H9 (cell line): ENCODE results near the gene SPOCD1. TPM values are rescaled to one million over a fixed set of nuclear protein-coding genes. Genes with fewer than 3 reads are reported as not detected.
A peak's percentile ranks its signal among the peaks of the same experiment; 100 is the strongest.

Source experiments
- DNase-seq: peaks from one replicate; pipeline ENCODE4 v3.0.0-alpha.2; 2017
- H2AFZ ChIP-seq: one replicate; pipeline ENCODE4 v1.6.1; 2013; ENCODE audit warnings: mild to moderate bottlenecking, low read length, control low read depth, moderate library complexity
- H2AK5ac ChIP-seq: 2 replicates; pipeline ENCODE4 v1.6.1; 2013; ENCODE audit warnings: low read length, control low read depth, mixed read lengths; ENCODE audit not compliant: insufficient read length
- H2BK120ac ChIP-seq: one replicate; pipeline ENCODE4 v1.6.1; 2013; ENCODE audit warnings: low read depth, mild to moderate bottlenecking, low read length, control low read depth, inconsistent platforms; ENCODE audit not compliant: poor library complexity, severe bottlenecking
- H2BK12ac ChIP-seq: 2 replicates; pipeline ENCODE4 v1.6.1; 2013; ENCODE audit warnings: low read length, control low read depth, mixed read lengths, low read depth; ENCODE audit not compliant: insufficient read length
- H2BK15ac ChIP-seq: 2 replicates; pipeline ENCODE4 v1.6.1; 2013; ENCODE audit warnings: low read depth, low read length, control low read depth
- H2BK20ac ChIP-seq: one replicate; pipeline ENCODE4 v1.6.1; 2013; ENCODE audit warnings: low read depth, mild to moderate bottlenecking, low read length, control low read depth, inconsistent platforms; ENCODE audit not compliant: poor library complexity, severe bottlenecking
- H2BK5ac ChIP-seq: 2 replicates; pipeline ENCODE4 v1.6.1; 2013; ENCODE audit warnings: low read length, control low read depth, mixed read lengths; ENCODE audit not compliant: insufficient read length
- H3K14ac ChIP-seq: 2 replicates; pipeline ENCODE4 v1.6.1; 2013; ENCODE audit warnings: low read length, control low read depth; ENCODE audit not compliant: insufficient read depth
- H3K18ac ChIP-seq: 2 replicates; pipeline ENCODE4 v1.6.1; 2013; ENCODE audit warnings: low read depth, mild to moderate bottlenecking, mixed read lengths, low read length, control low read depth; ENCODE audit not compliant: insufficient read length
- H3K23ac ChIP-seq: 2 replicates; pipeline ENCODE4 v1.6.1; 2013; ENCODE audit warnings: low read length, control low read depth, mixed read lengths, low read depth; ENCODE audit not compliant: insufficient read length
- H3K23me2 ChIP-seq: 2 replicates; pipeline ENCODE4 v1.6.1; 2013; ENCODE audit warnings: low read depth, mild to moderate bottlenecking, mixed read lengths, low read length, control low read depth; ENCODE audit not compliant: insufficient read length, poor library complexity, severe bottlenecking
- H3K27ac ChIP-seq: 2 replicates; pipeline ENCODE4 v1.5.1; 2013; ENCODE audit warnings: low read length, control low read depth, mixed read lengths, low read depth; ENCODE audit not compliant: insufficient read length
- H3K27me3 ChIP-seq: 2 replicates; pipeline ENCODE4 v1.6.1; 2013; ENCODE audit warnings: low read length, control low read depth, inconsistent platforms; ENCODE audit not compliant: insufficient read depth
- H3K4ac ChIP-seq: 2 replicates; pipeline ENCODE4 v1.6.1; 2013; ENCODE audit warnings: low read depth, mild to moderate bottlenecking, control low read depth, inconsistent platforms, low read length, moderate library complexity
- H3K4me1 ChIP-seq: 2 replicates; pipeline ENCODE4 v1.6.1; 2013; ENCODE audit warnings: low read length, control low read depth, inconsistent platforms; ENCODE audit not compliant: insufficient read depth
- H3K4me2 ChIP-seq: 2 replicates; pipeline ENCODE4 v1.6.1; 2013; ENCODE audit warnings: low read length, control low read depth, mixed read lengths; ENCODE audit not compliant: insufficient read length, insufficient read depth
- H3K56ac ChIP-seq: 2 replicates; pipeline ENCODE4 v1.6.1; 2013; ENCODE audit warnings: low read depth, mild to moderate bottlenecking, mixed read lengths, low read length, control low read depth; ENCODE audit not compliant: insufficient read length
- H3K79me1 ChIP-seq: 2 replicates; pipeline ENCODE4 v1.6.1; 2013; ENCODE audit warnings: low read depth, mild to moderate bottlenecking, moderate library complexity, low read length, control low read depth, inconsistent platforms; ENCODE audit not compliant: insufficient read depth, poor library complexity, severe bottlenecking
- H3K79me2 ChIP-seq: 2 replicates; pipeline ENCODE4 v1.6.1; 2013; ENCODE audit warnings: low read length, control low read depth, inconsistent platforms; ENCODE audit not compliant: insufficient read depth
- H3K9ac ChIP-seq: 2 replicates; pipeline ENCODE4 v1.6.1; 2013; ENCODE audit warnings: low read length, control low read depth, mixed read lengths; ENCODE audit not compliant: insufficient read length; ENCODE audit errors: extremely low read depth
- H3K9me3 ChIP-seq: one replicate; pipeline ENCODE4 v1.6.1; 2013; ENCODE audit warnings: low read depth, low read length, inconsistent platforms; ENCODE audit not compliant: control insufficient read depth
- H3T11ph ChIP-seq: one replicate; pipeline ENCODE4 v1.6.1; 2013; ENCODE audit warnings: mild to moderate bottlenecking, low read length, control low read depth, inconsistent platforms
- H4K20me1 ChIP-seq: one replicate; pipeline ENCODE4 v1.6.1; 2013; ENCODE audit not compliant: control insufficient read depth, insufficient read length, insufficient read depth
- H4K5ac ChIP-seq: 2 replicates; pipeline ENCODE4 v1.6.1; 2013; ENCODE audit warnings: low read depth, mild to moderate bottlenecking, mixed read lengths, low read length, control low read depth; ENCODE audit not compliant: insufficient read length
- H4K8ac ChIP-seq: replicated peaks from 2 replicates; pipeline ENCODE4 v1.6.1; 2013; ENCODE audit warnings: low read length, control low read depth, mixed read lengths, low read depth; ENCODE audit not compliant: insufficient read length
- H4K91ac ChIP-seq: 2 replicates; pipeline ENCODE4 v1.6.1; 2013; ENCODE audit warnings: low read depth, mild to moderate bottlenecking, moderate library complexity, mixed read lengths, low read length, control low read depth; ENCODE audit not compliant: insufficient read length
- H3K27ac Mint-ChIP-seq, 3 experiments: 2 replicates in 2 of 3; 3 replicates in 1 of 3; pipeline ENCODE4 v1.8.0; 2020 to 2021; ENCODE audit warnings: mixed read lengths in 3 of 3, mild to moderate bottlenecking in 1 of 3, moderate library complexity in 1 of 3
- H3K27me3 Mint-ChIP-seq: 2 replicates; pipeline ENCODE4 v1.8.0; 2021; ENCODE audit warnings: low read depth, mild to moderate bottlenecking, moderate library complexity, mixed read lengths
- H3K36me3 Mint-ChIP-seq, 3 experiments: 2 replicates in 2 of 3; 3 replicates in 1 of 3; pipeline ENCODE4 v1.8.0; 2020 to 2021; ENCODE audit warnings: low read depth in 3 of 3, mixed read lengths in 3 of 3; ENCODE audit not compliant: insufficient read depth in 1 of 3
- H3K4me1 Mint-ChIP-seq, 2 experiments: 2 replicates each; pipeline ENCODE4 v1.8.0; 2020; ENCODE audit warnings: mixed read lengths in 2 of 2
- H3K4me3 Mint-ChIP-seq, 2 experiments: 2 replicates in 1 of 2; 3 replicates in 1 of 2; pipeline ENCODE4 v1.8.0; 2020 to 2021; ENCODE audit warnings: mild to moderate bottlenecking in 2 of 2, mixed read lengths in 2 of 2, moderate library complexity in 1 of 2
- H3K9me3 Mint-ChIP-seq, 2 experiments: 2 replicates in 1 of 2; 3 replicates in 1 of 2; pipeline ENCODE4 v1.8.0; 2020; ENCODE audit warnings: mild to moderate bottlenecking in 2 of 2, mixed read lengths in 2 of 2, moderate library complexity in 1 of 2
- CTCF ChIP-seq: fragments of 200-600 bp; sonication (generic); conservative IDR thresholded peaks from 3 replicates; pipeline ENCODE4 v1.8.0; 2021; ENCODE audit warnings: antibody characterized with exemption, mild to moderate bottlenecking
- WGBS: extraction: QIAGEN DNeasy Blood & Tissue Kit; methylation state at CpG from one replicate; pipeline ENCODE4 v1.1.7; 2013; ENCODE audit warnings: missing lambda C conversion rate, low lambda C conversion rate, mixed read lengths; ENCODE audit not compliant: insufficient read length; ENCODE audit errors: extremely low coverage; 5-methylcytosine and 5-hydroxymethylcytosine counted together
- long read RNA-seq: library from polyadenylated mRNA; unstranded; transcript quantifications from one replicate; pipeline ENCODE4 v2.0.0, GENCODE V29; 2020
- total RNA-seq: library from RNA; stranded (reverse); gene quantifications from 2 replicates; pipeline ENCODE4 v1.2.1, GENCODE V29; 2021

Gene SPOCD1
- 1.5 and 2.7 TPM in 2 replicates for total RNA-seq
- long read RNA-seq, partial matches to known transcripts = 1 of 7 reads
- long read RNA-seq, other reads (novel, unspliced or antisense) = 4 of 7 reads

- no peak within 1 kb of the TSS for H2BK12ac ChIP-seq
- H3K9me3 ChIP-seq = no peaks in the 10 kb centered on the region
- H3K4me2 ChIP-seq = peak within 1 kb of the TSS; percentile 49
- Mint-ChIP-seq H3K27ac (peak within 1 kb of the TSS in 2 of 3 experiments; percentile 56 to 95; a peak in 5 of 7 replicates), H3K4me3 (peak within 1 kb of the TSS; percentile 79 to 81), H3K27me3 (no peaks in the 10 kb centered on the region), H3K36me3 (no peaks in the 10 kb centered on the region), H3K9me3 (peaks cover 0 to 6% of the 10 kb centered on the region in 2 experiments; a peak in 2 of 5 replicates), H3K4me1 (peaks cover 3 to 4% of the 10 kb centered on the region in 2 experiments)
- H4K5ac ChIP-seq = no peak within 1 kb of the TSS
- TF ChIP-seq CTCF = peak; percentile 100
- H4K91ac ChIP-seq = no peak within 1 kb of the TSS
- H3K4ac ChIP-seq = no peak within 1 kb of the TSS
- H3K14ac ChIP-seq = no peak within 1 kb of the TSS
- no peak within 1 kb of the TSS for H3K23ac ChIP-seq
- no peak within 1 kb of the TSS for H2BK5ac ChIP-seq
- no peak within 1 kb of the TSS for H4K8ac ChIP-seq
- no peaks in the 10 kb centered on the region for H3K79me1 ChIP-seq
- DNase-seq = peak; percentile 98
- H3K79me2 ChIP-seq = no peaks in the 10 kb centered on the region
- H2AFZ ChIP-seq = no peak within 1 kb of the TSS
- no peaks in the 10 kb centered on the region for H4K20me1 ChIP-seq
- H3K18ac ChIP-seq = no peak within 1 kb of the TSS
- H2BK20ac ChIP-seq = no peak within 1 kb of the TSS
- no peaks in the 10 kb centered on the region for H3K4me1 ChIP-seq
- H3K23me2 ChIP-seq = no peaks in the 10 kb centered on the region
- no peak within 1 kb of the TSS for H3K56ac ChIP-seq
- H3K27ac ChIP-seq = no peak within 1 kb of the TSS
- no peaks in the 10 kb centered on the region for H3K27me3 ChIP-seq
- H3K9ac ChIP-seq = peak within 1 kb of the TSS; percentile 23
- no peak within 1 kb of the TSS for H2AK5ac ChIP-seq
- H2BK120ac ChIP-seq = no peak within 1 kb of the TSS
- H3T11ph ChIP-seq = no peak within 1 kb of the TSS
- WGBS = no CpG with 5 or more reads among the region's 23 CpGs
- H2BK15ac ChIP-seq = no peak within 1 kb of the TSS
Measured at GRCh38 chr1:31815752-31816500, at the start of gene SPOCD1. Gene SPOCD1, minus strand, starts transcription at chr1:31816022. Its CDS starts 689 bp downstream, at chr1:31815333.
